Nephron progenitor cell (in vitro differentiated cells): ENCODE data around the gene SDCBP2.

Source experiments
- DNase-seq: peaks from one replicate; pipeline ENCODE4 v3.0.0; 2021
- H3K27ac Mint-ChIP-seq: 2 replicates; pipeline ENCODE4 v1.8.0; 2021; ENCODE audit warnings: mild to moderate bottlenecking, moderate library complexity, mixed read lengths
- H3K27me3 Mint-ChIP-seq: 2 replicates; pipeline ENCODE4 v1.8.0; 2021; ENCODE audit warnings: mild to moderate bottlenecking, low read depth, mixed read lengths; ENCODE audit not compliant: poor library complexity
- H3K36me3 Mint-ChIP-seq: 2 replicates; pipeline ENCODE4 v1.8.0; 2021; ENCODE audit warnings: low read depth, mixed read lengths
- H3K4me1 Mint-ChIP-seq: 2 replicates; pipeline ENCODE4 v1.8.0; 2021; ENCODE audit warnings: mixed read lengths
- H3K4me3 Mint-ChIP-seq: 2 replicates; pipeline ENCODE4 v1.8.0; 2021; ENCODE audit warnings: mild to moderate bottlenecking, moderate library complexity, mixed read lengths
- H3K9me3 Mint-ChIP-seq: 2 replicates; pipeline ENCODE4 v1.8.0; 2021; ENCODE audit warnings: mild to moderate bottlenecking, moderate library complexity, mixed read lengths
- TF ChIP-seq, protein P1 (sequence below): fragments of 200-600 bp; sonication (generic); IDR thresholded peaks from 2 replicates; pipeline ENCODE4 v1.5.0; 2021; ENCODE audit warnings: antibody characterized with exemption

SDCBP2 gene

DNA sequence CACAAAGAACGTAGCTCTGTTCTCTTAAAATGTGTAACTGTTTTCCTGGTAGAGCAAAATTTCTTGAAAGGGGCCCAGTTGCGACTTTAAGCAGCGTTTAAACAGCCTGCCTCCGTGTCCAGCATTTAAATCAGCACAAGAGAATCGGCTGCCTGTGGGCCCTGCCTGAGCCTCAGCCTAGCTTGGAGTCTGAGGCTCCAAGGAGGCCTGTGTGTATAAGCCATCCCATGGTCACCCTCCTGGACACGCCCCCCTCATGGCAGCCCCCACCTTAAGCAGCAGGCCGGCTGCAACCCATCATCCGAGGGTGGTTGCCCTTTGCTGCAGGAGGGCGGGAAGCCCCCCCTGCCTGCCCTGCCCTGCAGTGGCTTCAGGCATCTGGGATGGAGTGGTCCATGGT is 18.9 kb downstream of the SDCBP2 start:
- H3K27ac Mint-ChIP-seq = no peak overlapping the region
- H3K36me3 Mint-ChIP-seq = no peaks in the 10 kb centered on the region
- H3K27me3 Mint-ChIP-seq = peaks cover 9% of the 10 kb centered on the region
- no peak overlapping the region for H3K4me3 Mint-ChIP-seq
- H3K4me1 Mint-ChIP-seq = peaks cover 21% of the 10 kb centered on the region
- no peaks in the 10 kb centered on the region for H3K9me3 Mint-ChIP-seq
- DNase-seq = no peak
- TF ChIP-seq, protein P1, sequence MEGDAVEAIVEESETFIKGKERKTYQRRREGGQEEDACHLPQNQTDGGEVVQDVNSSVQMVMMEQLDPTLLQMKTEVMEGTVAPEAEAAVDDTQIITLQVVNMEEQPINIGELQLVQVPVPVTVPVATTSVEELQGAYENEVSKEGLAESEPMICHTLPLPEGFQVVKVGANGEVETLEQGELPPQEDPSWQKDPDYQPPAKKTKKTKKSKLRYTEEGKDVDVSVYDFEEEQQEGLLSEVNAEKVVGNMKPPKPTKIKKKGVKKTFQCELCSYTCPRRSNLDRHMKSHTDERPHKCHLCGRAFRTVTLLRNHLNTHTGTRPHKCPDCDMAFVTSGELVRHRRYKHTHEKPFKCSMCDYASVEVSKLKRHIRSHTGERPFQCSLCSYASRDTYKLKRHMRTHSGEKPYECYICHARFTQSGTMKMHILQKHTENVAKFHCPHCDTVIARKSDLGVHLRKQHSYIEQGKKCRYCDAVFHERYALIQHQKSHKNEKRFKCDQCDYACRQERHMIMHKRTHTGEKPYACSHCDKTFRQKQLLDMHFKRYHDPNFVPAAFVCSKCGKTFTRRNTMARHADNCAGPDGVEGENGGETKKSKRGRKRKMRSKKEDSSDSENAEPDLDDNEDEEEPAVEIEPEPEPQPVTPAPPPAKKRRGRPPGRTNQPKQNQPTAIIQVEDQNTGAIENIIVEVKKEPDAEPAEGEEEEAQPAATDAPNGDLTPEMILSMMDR = no peak

DNA sequence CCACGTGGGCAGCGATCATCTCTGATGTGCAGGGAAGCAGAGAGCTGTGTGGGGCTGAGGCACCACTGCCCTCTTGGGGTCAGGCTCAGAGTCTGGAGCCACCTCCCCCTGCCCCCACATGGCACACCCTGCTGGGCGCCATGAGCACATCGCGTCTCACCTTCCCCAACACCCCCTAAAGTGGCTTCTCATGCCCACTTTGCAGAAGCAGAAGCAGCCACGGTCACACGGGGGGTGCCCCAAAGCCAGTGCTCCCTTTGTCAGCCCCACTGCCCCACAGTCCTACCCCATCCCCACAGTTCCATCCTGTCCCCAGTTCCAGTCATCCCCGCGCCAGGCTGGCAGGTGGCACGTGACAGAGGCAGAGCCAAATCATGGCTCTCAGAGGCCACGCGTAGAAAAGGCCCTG is 19.5 kb downstream of the SDCBP2 start:
- Mint-ChIP-seq H3K36me3 (no peaks in the 10 kb centered on the region), H3K9me3 (no peaks in the 10 kb centered on the region), H3K4me1 (peaks cover 27% of the 10 kb centered on the region), H3K27ac (no peak overlapping the region), H3K27me3 (peaks cover 9% of the 10 kb centered on the region), H3K4me3 (no peak overlapping the region)
- DNase-seq = no peak
- TF ChIP-seq, protein P1 = no peak

DNA sequence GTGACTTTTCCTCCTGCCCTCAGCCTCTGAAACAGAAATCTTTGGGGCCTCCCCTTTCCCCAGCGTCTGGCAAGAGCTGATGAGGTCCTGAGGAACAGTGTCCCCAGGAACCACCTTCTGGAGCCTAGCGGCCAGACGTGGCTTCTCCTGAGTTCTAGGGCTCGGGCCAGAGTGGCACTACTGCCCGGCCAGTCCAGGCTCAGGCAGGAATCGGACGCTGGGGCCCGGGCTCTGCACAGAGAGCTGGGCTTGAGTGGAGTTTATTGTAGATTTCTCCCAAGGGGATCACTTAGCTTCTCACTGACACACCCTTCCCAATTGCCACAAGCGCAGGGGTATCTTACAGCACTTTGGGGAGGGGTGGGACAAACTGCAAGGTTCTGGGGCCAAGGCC is 20.2 kb downstream of the SDCBP2 start:
- no peak overlapping the region for H3K27ac Mint-ChIP-seq

DNA sequence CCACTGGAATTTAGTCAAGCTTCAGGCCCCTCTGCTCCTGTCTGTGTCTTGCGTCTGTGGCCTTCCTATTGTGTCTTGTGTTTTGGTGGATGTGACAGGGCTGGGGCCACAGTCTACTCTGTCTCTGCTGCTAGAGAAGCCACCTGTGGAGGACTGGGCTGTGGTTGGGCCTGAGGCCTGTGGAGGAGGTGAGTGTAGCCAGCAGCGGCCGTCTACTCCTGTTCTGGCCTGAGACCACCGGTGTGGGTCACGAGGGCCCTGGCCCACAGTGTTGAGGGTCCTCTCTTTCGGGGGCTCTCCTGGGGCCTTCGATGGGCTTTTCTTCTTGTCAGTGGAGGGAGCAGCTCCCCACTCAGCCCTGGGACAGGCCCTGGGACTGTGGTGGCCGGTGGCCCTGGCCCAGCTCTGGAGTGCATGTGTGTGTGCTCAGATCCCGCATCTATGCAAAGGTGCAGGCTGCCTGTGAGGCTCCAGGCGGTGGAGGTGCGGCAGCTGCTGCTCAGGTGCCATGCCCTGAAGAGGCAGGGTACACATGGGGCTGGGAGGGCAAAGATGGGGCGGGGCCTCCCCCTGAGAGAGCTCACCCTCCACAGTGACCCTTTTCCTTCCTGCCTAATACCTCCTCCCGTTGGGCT is 20.8 kb downstream of the SDCBP2 start:
- peaks cover 9% of the 10 kb centered on the region for H3K27me3 Mint-ChIP-seq
- TF ChIP-seq, protein P1 = no peak
- peaks cover 31% of the 10 kb centered on the region for H3K4me1 Mint-ChIP-seq
- DNase-seq = no peak
- no peaks in the 10 kb centered on the region for H3K9me3 Mint-ChIP-seq
- H3K4me3 Mint-ChIP-seq = no peak overlapping the region
- H3K36me3 Mint-ChIP-seq = no peaks in the 10 kb centered on the region
- H3K27ac Mint-ChIP-seq = no peak overlapping the region

More for the DNA sequence above, 20.2 kb downstream of the SDCBP2 start:
- peaks cover 9% of the 10 kb centered on the region for H3K27me3 Mint-ChIP-seq
- no peak for DNase-seq
- no peaks in the 10 kb centered on the region for H3K9me3 Mint-ChIP-seq
- no peaks in the 10 kb centered on the region for H3K36me3 Mint-ChIP-seq
- no peak overlapping the region for H3K4me3 Mint-ChIP-seq
- peaks cover 30% of the 10 kb centered on the region for H3K4me1 Mint-ChIP-seq
- TF ChIP-seq, protein P1 = no peak

DNA sequence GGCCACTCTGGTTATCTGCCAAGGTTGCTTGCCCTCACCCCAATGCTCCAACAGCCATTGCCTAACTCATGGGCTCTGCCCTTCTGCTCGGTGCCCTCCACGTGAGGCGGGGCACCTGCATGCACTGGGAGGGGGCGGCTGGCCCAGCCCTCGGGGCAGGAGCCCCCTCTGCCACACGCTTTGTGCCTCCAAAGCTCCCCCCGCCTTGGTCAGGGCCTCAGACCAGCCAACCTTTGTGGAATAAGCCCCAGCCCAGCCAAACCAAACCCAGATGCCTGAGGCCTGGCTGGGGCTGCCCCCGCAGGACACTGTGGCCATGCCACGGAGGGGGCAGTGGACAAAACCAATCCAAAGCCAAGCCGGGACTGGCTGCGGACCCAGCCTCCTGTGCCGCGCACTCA is 21.4 kb downstream of the SDCBP2 start:
- no peaks in the 10 kb centered on the region for H3K9me3 Mint-ChIP-seq
- H3K27ac Mint-ChIP-seq = peak overlapping the region; percentile 75
- H3K27me3 Mint-ChIP-seq = peaks cover 6% of the 10 kb centered on the region
- H3K36me3 Mint-ChIP-seq = no peaks in the 10 kb centered on the region
- H3K4me1 Mint-ChIP-seq = peaks cover 36% of the 10 kb centered on the region
- DNase-seq = no peak
- no peak overlapping the region for H3K4me3 Mint-ChIP-seq
- TF ChIP-seq, protein P1 = no peak

DNA sequence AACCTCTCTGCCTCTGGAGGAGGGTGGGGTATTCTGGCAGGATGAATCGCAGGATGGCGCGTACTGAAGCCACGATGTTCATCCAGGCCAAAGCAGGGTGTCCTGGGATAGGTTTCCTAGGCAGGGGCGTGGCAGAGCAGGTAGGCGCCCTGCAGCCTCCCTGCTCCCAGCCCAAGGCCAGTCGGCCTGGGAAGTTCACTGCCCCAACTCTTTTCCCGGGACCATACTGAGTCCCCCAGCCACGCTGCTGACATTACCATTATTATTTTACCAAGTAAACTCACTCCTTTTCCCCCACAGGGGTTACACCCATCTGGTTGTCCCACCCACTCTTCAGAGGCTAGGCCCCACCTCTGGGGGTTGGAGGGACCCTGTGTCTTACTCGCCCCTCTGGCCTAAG is 21.8 kb downstream of the SDCBP2 start:
- H3K27ac Mint-ChIP-seq = peak overlapping the region; percentile 75
- no peak for DNase-seq
- H3K4me1 Mint-ChIP-seq = peaks cover 36% of the 10 kb centered on the region

More for the DNA sequence above, 21.8 kb downstream of the SDCBP2 start:
- Mint-ChIP-seq H3K9me3 (no peaks in the 10 kb centered on the region), H3K27me3 (peaks cover 3% of the 10 kb centered on the region), H3K36me3 (no peaks in the 10 kb centered on the region), H3K4me3 (no peak overlapping the region)
- TF ChIP-seq, protein P1 = no peak
